GM12801 (cell line): ENCODE measurements around the gene STK32A.

Experiments
- TF ChIP-seq, protein P1 (sequence below): IDR thresholded peaks from one replicate; pipeline ENCODE4 v1.5.1; 2011; ENCODE audit warnings: control low read depth; ENCODE audit not compliant: insufficient read length; ENCODE audit errors: extremely low read depth

STK32A gene

GRCh38 chr5:147234825-147235635, at the start of gene STK32A:
STK32A (plus strand) TSS chr5:147235026; CDS start chr5:147239635, 4,609 bp downstream.
- TF ChIP-seq, protein P1, sequence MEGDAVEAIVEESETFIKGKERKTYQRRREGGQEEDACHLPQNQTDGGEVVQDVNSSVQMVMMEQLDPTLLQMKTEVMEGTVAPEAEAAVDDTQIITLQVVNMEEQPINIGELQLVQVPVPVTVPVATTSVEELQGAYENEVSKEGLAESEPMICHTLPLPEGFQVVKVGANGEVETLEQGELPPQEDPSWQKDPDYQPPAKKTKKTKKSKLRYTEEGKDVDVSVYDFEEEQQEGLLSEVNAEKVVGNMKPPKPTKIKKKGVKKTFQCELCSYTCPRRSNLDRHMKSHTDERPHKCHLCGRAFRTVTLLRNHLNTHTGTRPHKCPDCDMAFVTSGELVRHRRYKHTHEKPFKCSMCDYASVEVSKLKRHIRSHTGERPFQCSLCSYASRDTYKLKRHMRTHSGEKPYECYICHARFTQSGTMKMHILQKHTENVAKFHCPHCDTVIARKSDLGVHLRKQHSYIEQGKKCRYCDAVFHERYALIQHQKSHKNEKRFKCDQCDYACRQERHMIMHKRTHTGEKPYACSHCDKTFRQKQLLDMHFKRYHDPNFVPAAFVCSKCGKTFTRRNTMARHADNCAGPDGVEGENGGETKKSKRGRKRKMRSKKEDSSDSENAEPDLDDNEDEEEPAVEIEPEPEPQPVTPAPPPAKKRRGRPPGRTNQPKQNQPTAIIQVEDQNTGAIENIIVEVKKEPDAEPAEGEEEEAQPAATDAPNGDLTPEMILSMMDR, result no peak

- TF ChIP-seq, protein P1, result no peak
These were observed 47.7 kb upstream of the STK32A start for GRCh38 chr5:147187099-147187540.

- TF ChIP-seq, protein P1, result peak; percentile 8
These were observed 46.4 kb upstream of the STK32A start for GRCh38 chr5:147188200-147189108.

DNA sequence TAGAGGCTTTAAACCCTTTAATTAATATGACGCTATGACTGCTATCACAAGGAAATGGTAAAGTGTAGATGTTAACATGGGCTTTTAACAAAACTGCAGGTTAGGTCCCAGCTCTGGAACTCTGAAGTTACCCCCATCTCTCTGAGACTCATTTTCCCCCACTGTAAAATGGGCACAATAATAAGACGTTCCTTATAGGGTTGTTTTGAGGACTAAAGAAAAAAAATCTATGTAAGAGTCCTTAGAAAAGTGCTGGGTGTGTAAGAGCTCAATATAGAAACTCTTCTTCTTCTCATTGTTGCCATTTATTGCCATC, 45.8 kb upstream of the STK32A start:
- TF ChIP-seq, protein P1, result no peak

- TF ChIP-seq, protein P1, result no peak
These were observed 44.5 kb upstream of the STK32A start for GRCh38 chr5:147190331-147190730.

- TF ChIP-seq, protein P1, result no peak
These were observed 41.7 kb upstream of the STK32A start for GRCh38 chr5:147193123-147193522.

GRCh38 chr5:147200004-147200403, 34.8 kb upstream of the STK32A start:
- TF ChIP-seq, protein P1, result no peak
